Kidney capillary endothelial cell (primary cell): ENCODE results near the gene SORL1.
"Not testable (repeated sequence)": the region's sequence is repeated elsewhere in the genome, so short reads cannot be mapped to it uniquely, and the experiment has no call there.

Experiments
- DNase-seq: peaks from one replicate; pipeline ENCODE4 v3.0.0-alpha.2; 2018; ENCODE audit warnings: low spot score

SORL1 gene

GRCh38 chr11:121563900-121564822 lies 112.0 kb downstream of the SORL1 start:
- DNase-seq: no peak

- no peak for DNase-seq
These were observed 113.0 kb downstream of the SORL1 start for GRCh38 chr11:121564948-121565684.

GRCh38 chr11:121566279-121567168 lies 114.4 kb downstream of the SORL1 start:
- DNase-seq: no peak

- no peak for DNase-seq
These were observed 115.9 kb downstream of the SORL1 start for GRCh38 chr11:121567995-121568394.

GRCh38 chr11:121569332-121570299 lies 117.5 kb downstream of the SORL1 start:
- not testable (repeated sequence) for DNase-seq

- DNase-seq: no peak
These were observed 118.3 kb downstream of the SORL1 start for GRCh38 chr11:121570453-121570852.

GRCh38 chr11:121571506-121571905 lies 119.4 kb downstream of the SORL1 start:
- DNase-seq: no peak

- DNase-seq: no peak
These were observed 120.5 kb downstream of the SORL1 start for GRCh38 chr11:121572571-121573059.

GRCh38 chr11:121574801-121575200 lies 122.7 kb downstream of the SORL1 start:
- DNase-seq: no peak

- no peak for DNase-seq
These were observed 123.3 kb downstream of the SORL1 start for GRCh38 chr11:121575250-121575962.

GRCh38 chr11:121575963-121576290 lies 123.8 kb downstream of the SORL1 start:
- DNase-seq: no peak

GRCh38 chr11:121576531-121576930 lies 124.4 kb downstream of the SORL1 start:
- no peak for DNase-seq

GRCh38 chr11:121577106-121577848 lies 125.2 kb downstream of the SORL1 start:
- no peak for DNase-seq

GRCh38 chr11:121578251-121578976 lies 126.3 kb downstream of the SORL1 start:
- DNase-seq: no peak

- no peak for DNase-seq
These were observed 128.0 kb downstream of the SORL1 start for GRCh38 chr11:121580154-121580553.

- DNase-seq: no peak
These were observed 129.5 kb downstream of the SORL1 start for GRCh38 chr11:121581607-121582006.

- DNase-seq: no peak
These were observed 130.2 kb downstream of the SORL1 start for GRCh38 chr11:121582296-121582695.

- DNase-seq: no peak
These were observed 131.7 kb downstream of the SORL1 start for GRCh38 chr11:121583825-121584224.

- no peak for DNase-seq
These were observed 134.6 kb downstream of the SORL1 start for GRCh38 chr11:121586750-121587149.
